ENCODE data around the gene PI4K2B. TPM values are rescaled to one million over a fixed set of nuclear protein-coding genes. Genes with fewer than 3 reads are reported as not detected.

PI4K2B gene
- total and polyA plus RNA-seq, 2 of the 13 experiments (the other 11 are each of a cell fraction or from before 2014, with no cell fraction given), result 6.9 to 25.8 TPM

GRCh38 chr4:25308761-25309160 is 74.9 kb downstream of the PI4K2B start (continued):
- no peak for TF ChIP-seq ZNF543 (CRISPR knock-in tag; IDR thresholded peaks at IDR 0.05)
- TF ChIP-seq CERS6 (CRISPR knock-in tag; IDR thresholded peaks at IDR 0.05), result no peak
- TF ChIP-seq PITX1 (CRISPR knock-in tag; IDR thresholded peaks at IDR 0.05), result no peak
- TF ChIP-seq ELF1 (CRISPR knock-in tag; IDR thresholded peaks at IDR 0.05), result no peak
- TF ChIP-seq ZNF180 (CRISPR knock-in tag; IDR thresholded peaks at IDR 0.05; ENCODE audit: borderline replicate concordance, low read depth), result no peak
- 0 out of 2 replicates have a peak, but pooled peaks have one; percentile 13 for TF ChIP-seq ARID5B (CRISPR knock-in tag; IDR thresholded peaks at IDR 0.05)
- no peak for TF ChIP-seq XRCC5 (optimal IDR thresholded peaks at IDR 0.05; ENCODE audit: low read length)
- no peak for TF ChIP-seq ATAD3A (CRISPR knock-in tag; IDR thresholded peaks at IDR 0.05)
- no peak for TF ChIP-seq NFE2L2 (IDR thresholded peaks at IDR 0.05; ENCODE audit: low read length)
- TF ChIP-seq U2AF2 (IDR thresholded peaks at IDR 0.05; ENCODE audit: low read depth, low read length), result no peak
- no peak for TF ChIP-seq JARID2 (CRISPR knock-in tag; IDR thresholded peaks at IDR 0.05; ENCODE audit: insufficient replicate concordance)
- no peak for TF ChIP-seq HMGXB3 (CRISPR knock-in tag; IDR thresholded peaks at IDR 0.05; ENCODE audit: borderline replicate concordance)
- TF ChIP-seq ZMAT3 (CRISPR knock-in tag; conservative IDR thresholded peaks at IDR 0.05), result no peak
- no peak for TF ChIP-seq PHF21A (CRISPR knock-in tag; IDR thresholded peaks at IDR 0.05)
- no peak for TF ChIP-seq U2AF1 (optimal IDR thresholded peaks at IDR 0.05; ENCODE audit: low read depth, low read length)
- TF ChIP-seq IRX3 (CRISPR knock-in tag; IDR thresholded peaks at IDR 0.05; ENCODE audit: borderline replicate concordance, low read depth), result no peak
- TF ChIP-seq ARID2 (CRISPR knock-in tag; IDR thresholded peaks at IDR 0.05; ENCODE audit: borderline replicate concordance), result no peak
- no peak for TF ChIP-seq FOXP4 (CRISPR knock-in tag; IDR thresholded peaks at IDR 0.05)
- TF ChIP-seq CREB3 (CRISPR knock-in tag; IDR thresholded peaks at IDR 0.05), result no peak

Data from HepG2 (cell line).